ENCODE measurements around the gene RAD51D.
"Not testable (repeated sequence)": the region's sequence is repeated elsewhere in the genome, so short reads cannot be mapped to it uniquely, and the experiment has no call there.

Gene RAD51D

GRCh38 chr17:35050170-35050569 is 69.5 kb downstream of the RAD51D start:
- no peaks in the 10 kb centered on the region for H3K9me3 Mint-ChIP-seq
- DNase-seq = no peak

GRCh38 chr17:35048685-35049379 is 70.8 kb downstream of the RAD51D start:
- no peak overlapping the region for H3K27ac Mint-ChIP-seq
- peaks cover 5% of the 10 kb centered on the region for H3K4me1 Mint-ChIP-seq
- H3K4me3 Mint-ChIP-seq = no peak overlapping the region

More at GRCh38 chr17:35050170-35050569, 69.5 kb downstream of the RAD51D start:
- Mint-ChIP-seq H3K36me3 (ENCODE audit: low read depth) (no peaks in the 10 kb centered on the region), H3K27me3 (ENCODE audit: low read depth, poor library complexity) (peaks cover 4% of the 10 kb centered on the region), H3K4me3 (no peak overlapping the region), H3K4me1 (peaks cover 5% of the 10 kb centered on the region), H3K27ac (no peak overlapping the region)
- TF ChIP-seq CTCF (IDR thresholded peaks at IDR 0.05) = no peak

GRCh38 chr17:35046740-35047283 is 72.8 kb downstream of the RAD51D start:
- Mint-ChIP-seq H3K27me3 (ENCODE audit: low read depth, poor library complexity) (no peaks in the 10 kb centered on the region), H3K27ac (no peak overlapping the region), H3K4me3 (no peak overlapping the region), H3K9me3 (no peaks in the 10 kb centered on the region), H3K36me3 (ENCODE audit: low read depth) (no peaks in the 10 kb centered on the region), H3K4me1 (peaks cover 5% of the 10 kb centered on the region)
- no peak for TF ChIP-seq CTCF (IDR thresholded peaks at IDR 0.05)
- no peak for DNase-seq

More at GRCh38 chr17:35048685-35049379, 70.8 kb downstream of the RAD51D start:
- peaks cover 4% of the 10 kb centered on the region for H3K27me3 Mint-ChIP-seq (ENCODE audit: low read depth, poor library complexity)
- no peaks in the 10 kb centered on the region for H3K9me3 Mint-ChIP-seq
- no peaks in the 10 kb centered on the region for H3K36me3 Mint-ChIP-seq (ENCODE audit: low read depth)
- DNase-seq = no peak
- TF ChIP-seq CTCF (IDR thresholded peaks at IDR 0.05) = no peak

- H3K4me1 Mint-ChIP-seq = peaks cover 2% of the 10 kb centered on the region
- no peaks in the 10 kb centered on the region for H3K36me3 Mint-ChIP-seq (ENCODE audit: low read depth)
- H3K9me3 Mint-ChIP-seq = peaks cover under 1% of the 10 kb centered on the region
- DNase-seq = no peak
- no peak overlapping the region for H3K4me3 Mint-ChIP-seq
- H3K27ac Mint-ChIP-seq = no peak overlapping the region
- H3K27me3 Mint-ChIP-seq (ENCODE audit: low read depth, poor library complexity) = no peaks in the 10 kb centered on the region
- no peak for TF ChIP-seq CTCF (IDR thresholded peaks at IDR 0.05)
Measured at GRCh38 chr17:35046245-35046644, 73.4 kb downstream of the RAD51D start.

- H3K27ac Mint-ChIP-seq; H3K4me1 Mint-ChIP-seq; DNase-seq; H3K36me3 Mint-ChIP-seq (ENCODE audit: low read depth); H3K9me3 Mint-ChIP-seq; H3K27me3 Mint-ChIP-seq (ENCODE audit: low read depth, poor library complexity); H3K4me3 Mint-ChIP-seq: not testable (repeated sequence)
Measured at GRCh38 chr17:35045458-35045979, 74.1 kb downstream of the RAD51D start.

- DNase-seq = no peak
- Mint-ChIP-seq H3K9me3 (peaks cover 3% of the 10 kb centered on the region), H3K27ac (no peak overlapping the region), H3K36me3 (ENCODE audit: low read depth) (no peaks in the 10 kb centered on the region), H3K27me3 (ENCODE audit: low read depth, poor library complexity) (no peaks in the 10 kb centered on the region), H3K4me3 (no peak overlapping the region), H3K4me1 (no peaks in the 10 kb centered on the region)
- TF ChIP-seq CTCF (IDR thresholded peaks at IDR 0.05) = no peak
Measured at GRCh38 chr17:35044181-35044580, 75.5 kb downstream of the RAD51D start.

Measured in nephron progenitor cell (in vitro differentiated cells).